ENCODE results near the gene RPRD1B. TPM values are rescaled to one million over a fixed set of nuclear protein-coding genes. Genes with fewer than 3 reads are reported as not detected.
A peak's percentile ranks its signal among the peaks of the same experiment; 100 is the strongest.
"Not testable (repeated sequence)": the region's sequence is repeated elsewhere in the genome, so short reads cannot be mapped to it uniquely, and the experiment has no call there.

RPRD1B gene
- total RNA-seq, 2 donors from 2014 or later, result 40.2 to 44.0 TPM

- peaks cover 5% of the 10 kb centered on the region in 2 donors for H3K9me3 Mint-ChIP-seq
- peak overlapping the region; percentile 22 to 58 for H3K27ac Mint-ChIP-seq
- no peak for DNase-seq (ENCODE audit: low spot score in 2 of 2)
- ATAC-seq, result no peak
- peaks cover 1 to 4% of the 10 kb centered on the region in 2 donors for H3K36me3 Mint-ChIP-seq
Observed at GRCh38 chr20:38095017-38095686, 61.6 kb downstream of the RPRD1B start.

GRCh38 chr20:38098952-38099351 lies 65.4 kb downstream of the RPRD1B start:
- H3K9me3 Mint-ChIP-seq, result peaks cover 11 to 12% of the 10 kb centered on the region in 2 donors
- H3K36me3 Mint-ChIP-seq, result peaks cover 8 to 11% of the 10 kb centered on the region in 2 donors
- DNase-seq (ENCODE audit: low spot score in 2 of 2) (no peak), ATAC-seq (no peak)
- no peak overlapping the region for H3K27ac Mint-ChIP-seq

GRCh38 chr20:38102206-38102605 lies 68.7 kb downstream of the RPRD1B start:
- not testable (repeated sequence) for DNase-seq (ENCODE audit: low spot score in 2 of 2); H3K27ac Mint-ChIP-seq; ATAC-seq
- H3K36me3 Mint-ChIP-seq, result peaks cover 8 to 11% of the 10 kb centered on the region in 2 donors
- peaks cover 11 to 12% of the 10 kb centered on the region in 2 donors for H3K9me3 Mint-ChIP-seq

- Mint-ChIP-seq H3K36me3 (peaks cover 8 to 11% of the 10 kb centered on the region in 2 donors), H3K9me3 (peaks cover 7 to 11% of the 10 kb centered on the region in 2 donors), H3K27ac (no peak overlapping the region)
- no peak for ATAC-seq
- DNase-seq (ENCODE audit: low spot score in 2 of 2), result no peak
Observed at GRCh38 chr20:38104285-38104684, 70.7 kb downstream of the RPRD1B start.

GRCh38 chr20:38106461-38106860 lies 72.9 kb downstream of the RPRD1B start:
- ATAC-seq, result no peak

GRCh38 chr20:38107386-38107785 lies 73.8 kb downstream of the RPRD1B start:
- H3K9me3 Mint-ChIP-seq; DNase-seq (ENCODE audit: low spot score in 2 of 2); H3K36me3 Mint-ChIP-seq; H3K27ac Mint-ChIP-seq; ATAC-seq: not testable (repeated sequence)

More at GRCh38 chr20:38106461-38106860, 72.9 kb downstream of the RPRD1B start:
- no peak for DNase-seq (ENCODE audit: low spot score in 2 of 2)
- no peaks in the 10 kb centered on the region for H3K9me3 Mint-ChIP-seq
- H3K36me3 Mint-ChIP-seq, result no peaks in the 10 kb centered on the region
- no peak overlapping the region for H3K27ac Mint-ChIP-seq

GRCh38 chr20:38107916-38108315 lies 74.4 kb downstream of the RPRD1B start:
- H3K36me3 Mint-ChIP-seq; H3K9me3 Mint-ChIP-seq; H3K27ac Mint-ChIP-seq; ATAC-seq; DNase-seq (ENCODE audit: low spot score in 2 of 2): not testable (repeated sequence)

- Mint-ChIP-seq H3K9me3 (no peaks in the 10 kb centered on the region), H3K36me3 (no peaks in the 10 kb centered on the region), H3K27ac (no peak overlapping the region)
- ATAC-seq, result no peak
- DNase-seq (ENCODE audit: low spot score in 2 of 2), result no peak
Observed at GRCh38 chr20:38108438-38108985, 75.0 kb downstream of the RPRD1B start.

GRCh38 chr20:38108986-38109541 lies 75.5 kb downstream of the RPRD1B start:
- H3K36me3 Mint-ChIP-seq, result no peaks in the 10 kb centered on the region
- no peak for ATAC-seq
- DNase-seq (ENCODE audit: low spot score in 2 of 2), result no peak
- H3K27ac Mint-ChIP-seq, result peak overlapping the region in 1 of 2 donors; percentile 56
- H3K9me3 Mint-ChIP-seq, result no peaks in the 10 kb centered on the region

- ATAC-seq, result no peak
- no peak for DNase-seq (ENCODE audit: low spot score in 2 of 2)
- Mint-ChIP-seq H3K9me3 (no peaks in the 10 kb centered on the region), H3K27ac (no peak overlapping the region), H3K36me3 (no peaks in the 10 kb centered on the region)
Observed at GRCh38 chr20:38109591-38110524, 76.3 kb downstream of the RPRD1B start.

- DNase-seq (ENCODE audit: low spot score in 2 of 2) (no peak), ATAC-seq (no peak)
- Mint-ChIP-seq H3K27ac (no peak overlapping the region), H3K36me3 (no peaks in the 10 kb centered on the region), H3K9me3 (no peaks in the 10 kb centered on the region)
Observed at GRCh38 chr20:38110525-38111178, 77.1 kb downstream of the RPRD1B start.

GRCh38 chr20:38111366-38112232 lies 78.1 kb downstream of the RPRD1B start:
- no peaks in the 10 kb centered on the region for H3K9me3 Mint-ChIP-seq
- no peak for ATAC-seq
- H3K36me3 Mint-ChIP-seq, result no peaks in the 10 kb centered on the region
- DNase-seq (ENCODE audit: low spot score in 2 of 2), result no peak
- peak overlapping the region in 1 of 2 donors; percentile 22 for H3K27ac Mint-ChIP-seq

- H3K27ac Mint-ChIP-seq, result peak overlapping the region in 1 of 2 donors; percentile 22
- DNase-seq (ENCODE audit: low spot score in 2 of 2), result no peak
- no peaks in the 10 kb centered on the region for H3K9me3 Mint-ChIP-seq
- H3K36me3 Mint-ChIP-seq, result no peaks in the 10 kb centered on the region
- ATAC-seq, result no peak
Observed at GRCh38 chr20:38112261-38112929, 78.8 kb downstream of the RPRD1B start.

GRCh38 chr20:38112930-38113294 lies 79.4 kb downstream of the RPRD1B start:
- DNase-seq (ENCODE audit: low spot score in 2 of 2) (no peak), ATAC-seq (no peak)
- no peak overlapping the region for H3K27ac Mint-ChIP-seq
- H3K36me3 Mint-ChIP-seq, result no peaks in the 10 kb centered on the region
- H3K9me3 Mint-ChIP-seq, result no peaks in the 10 kb centered on the region
